NOMO-1 treated with dmso at 0.1 percent for 144 hours (cell line): ENCODE measurements around the gene ADH1A.
"Not testable (repeated sequence)": the region's sequence is repeated elsewhere in the genome, so short reads cannot be mapped to it uniquely, and the experiment has no call there.

Experiments used
- DNase-seq: peaks from one replicate; lab custom pipeline; 2025; ENCODE audit not compliant: unreplicated experiment; lab: John Stamatoyannopoulos, UW

ADH1A gene

GRCh38 chr4:99290848-99291786, at the start of gene ADH1A:
ADH1A (minus strand) TSS chr4:99290985; CDS start chr4:99290914, 71 bp downstream.
- DNase-seq = no peak

DNA sequence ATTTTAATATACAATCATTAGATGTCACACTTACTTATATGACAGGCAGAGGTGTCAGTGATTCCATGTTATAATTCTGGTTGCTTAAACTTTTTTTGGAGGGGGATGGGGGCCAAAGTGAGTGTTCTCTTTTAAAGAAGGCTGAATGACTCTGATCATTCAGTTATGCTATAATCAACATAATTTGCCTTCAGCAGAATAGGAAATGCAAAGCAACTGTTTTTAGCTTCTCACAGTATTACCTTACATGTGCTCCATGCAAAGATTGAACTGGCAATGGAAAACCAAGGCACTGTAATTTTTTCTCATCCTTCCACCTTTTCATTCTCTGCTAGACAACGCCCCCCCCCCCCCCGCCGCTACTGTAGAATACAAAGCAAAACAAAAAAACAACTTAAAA, 48.4 kb upstream of the ADH1A start:
- DNase-seq = no peak

GRCh38 chr4:99336553-99336952, 45.8 kb upstream of the ADH1A start:
- no peak for DNase-seq

DNA sequence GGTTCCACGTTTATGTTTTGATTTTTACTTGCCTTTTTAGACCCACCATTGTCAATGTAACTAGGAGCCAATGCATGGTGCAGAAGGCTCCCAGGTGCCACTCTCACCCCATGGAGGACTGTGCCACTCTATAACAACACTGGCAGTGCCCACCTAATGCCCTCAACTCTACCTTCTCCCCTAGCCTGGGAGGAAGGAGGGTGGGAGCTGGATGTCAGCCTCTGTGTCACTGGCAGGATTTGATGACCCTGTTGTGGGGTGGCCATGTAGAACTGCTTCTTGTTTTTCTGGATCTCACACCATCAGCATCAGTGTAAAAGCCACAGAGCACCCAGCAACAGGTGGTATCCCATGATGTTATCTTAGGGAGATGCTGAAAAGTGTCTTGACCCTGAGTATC, 44.1 kb upstream of the ADH1A start:
- DNase-seq = no peak

DNA sequence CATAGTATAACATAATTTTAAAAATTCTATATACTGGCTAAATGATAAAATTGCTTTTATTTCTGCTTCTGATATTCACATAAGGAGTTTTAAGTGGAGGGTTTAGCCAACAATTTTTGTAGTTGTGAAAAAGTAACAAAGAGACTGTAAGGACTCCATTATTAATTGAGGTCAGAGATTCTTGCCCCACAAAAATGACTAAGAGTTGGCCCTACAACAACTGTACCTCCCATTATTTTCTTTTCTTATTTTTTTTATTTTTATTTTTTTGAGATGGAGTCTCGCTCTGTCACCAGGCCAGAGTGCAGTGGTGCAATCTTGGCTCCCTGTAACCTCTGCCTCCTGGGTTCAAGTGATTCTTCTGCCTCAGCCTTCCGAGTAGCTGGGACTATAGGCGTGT, 39.9 kb upstream of the ADH1A start:
- no peak for DNase-seq

DNA sequence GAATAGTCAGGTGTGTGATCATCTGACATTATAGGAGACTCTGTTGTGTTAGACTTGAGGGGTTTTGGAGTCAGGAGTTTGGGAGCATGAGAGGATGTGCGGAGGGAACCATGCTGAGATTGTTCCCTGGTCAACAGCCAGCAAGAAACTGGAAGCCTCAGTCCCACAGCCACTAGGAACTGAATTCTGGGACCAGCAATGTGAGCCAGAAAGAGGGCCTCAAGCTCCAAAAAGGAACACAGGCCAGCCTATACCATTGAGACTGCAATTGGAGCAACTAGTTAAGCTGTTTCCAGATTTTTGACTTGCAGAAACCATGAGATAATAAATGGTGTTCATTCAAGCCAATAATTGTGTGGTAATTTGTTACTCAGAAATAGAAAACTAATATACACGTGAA, 39.1 kb upstream of the ADH1A start:
- DNase-seq = no peak

- DNase-seq = no peak
These were observed 34.2 kb upstream of the ADH1A start for GRCh38 chr4:99324979-99325378.

- DNase-seq = no peak
These were observed 33.6 kb upstream of the ADH1A start for GRCh38 chr4:99324361-99324760.

- DNase-seq = no peak
These were observed 33.0 kb upstream of the ADH1A start for GRCh38 chr4:99323756-99324155.

GRCh38 chr4:99321241-99322191, 30.7 kb upstream of the ADH1A start, which contains the start of gene ADH1B:
ADH1B (minus strand) TSS chr4:99321401; CDS start chr4:99321331, 70 bp downstream.
- DNase-seq = no peak

DNA sequence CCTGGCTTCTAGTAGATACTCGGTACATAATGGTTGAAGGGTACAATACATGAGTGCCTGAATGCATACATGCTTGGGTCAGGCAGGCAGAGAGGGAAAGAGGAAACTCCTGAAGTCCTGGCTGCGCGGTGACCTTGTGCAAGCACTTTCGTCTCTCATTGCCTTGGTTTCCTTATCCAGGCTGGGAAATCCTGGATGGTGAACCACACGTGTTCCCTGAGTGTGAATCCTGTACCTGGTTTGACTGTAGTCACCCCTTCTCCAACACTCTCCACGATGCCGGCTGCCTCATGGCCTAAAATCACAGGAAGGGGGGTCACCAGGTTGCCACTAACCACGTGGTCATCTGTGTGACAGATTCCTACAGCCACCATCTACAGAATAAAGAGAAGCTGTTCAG, 27.0 kb upstream of the ADH1A start:
- DNase-seq = not testable (repeated sequence)

DNA sequence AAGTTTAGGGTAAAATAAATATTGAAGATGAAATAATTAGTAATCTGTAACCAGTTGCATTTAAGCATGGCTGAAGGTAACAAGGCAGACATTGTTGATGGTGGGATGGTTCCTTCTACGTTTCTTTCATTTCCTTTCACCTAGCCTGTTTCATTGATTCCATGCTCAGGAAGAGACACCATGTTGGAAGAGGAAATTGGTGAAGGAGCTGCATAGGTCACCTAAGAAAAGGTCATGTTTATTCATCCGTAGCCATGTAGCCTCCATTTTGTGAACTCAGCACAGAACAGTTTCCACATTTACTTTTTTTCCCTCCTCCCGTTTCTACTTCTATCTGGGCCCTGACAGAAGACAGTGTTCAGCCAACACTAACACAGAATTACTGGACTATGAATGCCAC, 26.6 kb upstream of the ADH1A start:
- no peak for DNase-seq

- no peak for DNase-seq
These were observed 25.1 kb upstream of the ADH1A start for GRCh38 chr4:99315839-99316238.

- DNase-seq = no peak
These were observed 23.4 kb upstream of the ADH1A start for GRCh38 chr4:99314211-99314610.

GRCh38 chr4:99310389-99310788, 19.6 kb upstream of the ADH1A start:
- DNase-seq = no peak

- DNase-seq = no peak
These were observed 15.0 kb upstream of the ADH1A start for GRCh38 chr4:99305638-99306400.

DNA sequence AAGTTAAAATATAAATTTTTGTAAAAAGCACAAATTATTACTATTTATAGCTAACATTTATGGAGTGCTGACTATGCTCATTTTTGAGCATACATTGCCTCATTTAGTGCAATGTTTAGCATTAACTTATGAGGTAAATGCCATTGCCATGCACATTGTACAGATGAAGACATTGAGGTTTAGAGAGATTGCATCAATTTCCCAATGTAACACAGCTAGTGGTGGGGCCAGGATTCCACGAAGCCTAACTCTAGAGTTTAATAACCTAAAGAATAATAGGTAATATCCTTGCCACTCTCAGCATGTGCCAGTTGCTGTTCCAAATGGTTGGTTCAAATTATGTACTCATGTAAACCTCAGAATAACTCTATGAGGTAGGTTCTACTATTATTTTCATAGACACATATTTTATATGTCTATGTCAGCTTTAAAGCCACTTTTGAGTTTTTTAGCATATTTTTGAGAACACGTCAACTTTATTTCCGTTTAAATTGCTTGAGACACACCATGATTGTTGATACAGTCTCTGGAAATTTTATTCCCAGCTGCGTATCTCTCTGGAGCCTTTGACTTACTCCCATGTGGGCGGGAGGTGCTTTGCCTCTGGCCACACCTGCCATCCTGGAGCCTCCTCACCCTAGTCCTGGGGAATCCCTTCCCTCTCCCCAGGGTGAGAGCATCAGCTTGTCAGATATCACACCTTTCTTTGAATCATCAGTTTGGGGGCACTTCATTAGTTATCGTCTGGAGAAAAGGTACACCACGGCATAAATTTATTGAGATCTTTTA, 10.8 kb upstream of the ADH1A start:
- no peak for DNase-seq

DNA sequence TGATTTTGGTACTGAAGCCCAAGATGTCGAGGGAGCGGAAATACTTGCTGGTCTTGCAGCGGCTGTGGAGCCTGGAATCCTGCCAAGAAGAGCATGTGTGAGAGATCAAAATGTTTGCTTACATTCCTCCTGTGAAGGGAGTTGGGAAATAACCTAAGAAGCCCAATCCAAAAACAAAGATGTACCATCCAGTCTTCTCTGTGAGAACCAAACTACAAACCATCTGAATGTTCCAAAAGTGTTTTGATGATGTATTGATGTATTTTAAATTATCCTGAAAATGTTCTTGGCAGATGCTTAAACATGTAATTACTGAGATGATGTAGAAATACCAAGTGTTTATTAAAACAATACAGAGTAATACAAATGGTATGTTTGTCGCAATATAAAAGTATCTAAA, 10.1 kb upstream of the ADH1A start:
- DNase-seq = no peak

- no peak for DNase-seq
These were observed 2.6 kb upstream of the ADH1A start for GRCh38 chr4:99293357-99293756.

DNA sequence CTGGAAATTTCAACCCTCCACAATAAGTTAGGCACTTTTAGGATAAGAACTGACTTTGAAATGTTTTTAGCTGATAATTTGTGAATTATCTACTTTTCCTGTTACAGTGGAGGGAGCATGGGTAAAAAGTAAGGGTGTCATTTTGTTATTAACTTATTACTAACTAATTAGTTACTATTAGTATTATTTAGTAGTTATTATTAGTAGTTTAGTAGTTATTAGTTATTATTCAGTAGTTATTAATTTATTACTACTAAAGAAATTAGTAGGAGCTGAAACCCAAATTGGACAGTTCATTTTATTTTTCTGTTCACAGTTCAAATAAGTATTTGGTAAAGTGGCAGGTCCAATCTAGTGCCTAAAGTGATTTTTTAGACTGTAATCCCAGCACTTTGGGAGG, 5.4 kb downstream of the ADH1A start:
- no peak for DNase-seq
